HG02970 (cell line): ENCODE results near the gene SOBP.

ENCODE experiments used
- ATAC-seq: cut with Tn5 transposase; IDR thresholded peaks from one replicate; pipeline ENCODE4 v1.9.1; 2021; ENCODE audit warnings: mild to moderate bottlenecking, moderate library complexity, moderate number of reproducible peaks; ENCODE audit not compliant: unreplicated experiment, low FRiP score

Gene SOBP

DNA sequence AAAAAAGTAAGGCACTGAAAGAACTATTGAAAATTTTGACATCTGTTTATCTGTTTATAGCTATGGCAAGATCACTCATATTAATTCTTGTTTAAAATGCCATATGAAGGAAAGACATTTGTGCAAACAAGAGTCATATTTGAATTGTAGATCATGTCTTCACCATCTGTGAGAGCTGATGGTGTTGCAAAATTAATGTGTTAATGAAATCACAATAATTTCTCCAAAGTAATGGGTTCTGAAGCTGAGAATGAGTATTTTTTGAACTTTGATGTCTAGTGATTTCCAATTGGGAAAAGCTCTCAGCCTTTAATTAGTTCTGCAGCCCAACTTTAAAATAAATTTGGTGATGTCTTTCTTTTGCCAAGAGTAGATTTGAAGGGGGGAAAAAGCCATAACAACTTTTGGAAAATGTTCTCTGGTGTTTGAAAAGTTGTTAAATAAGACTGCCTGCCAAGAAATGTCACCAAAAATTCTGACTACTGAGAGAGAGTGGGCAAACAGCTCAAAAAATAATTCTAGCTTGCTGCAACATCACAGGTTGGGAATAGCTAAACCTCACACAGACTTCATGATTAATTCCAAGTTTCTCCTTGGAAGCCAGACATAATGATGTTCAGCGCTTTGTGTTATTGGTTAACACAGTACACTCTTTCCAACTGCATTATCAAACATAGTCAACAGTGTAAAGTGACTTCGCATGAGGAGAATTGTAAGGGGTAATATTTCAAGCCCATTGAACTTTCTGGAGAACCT is 142.6 kb downstream of the SOBP start:
- ATAC-seq: no peak

DNA sequence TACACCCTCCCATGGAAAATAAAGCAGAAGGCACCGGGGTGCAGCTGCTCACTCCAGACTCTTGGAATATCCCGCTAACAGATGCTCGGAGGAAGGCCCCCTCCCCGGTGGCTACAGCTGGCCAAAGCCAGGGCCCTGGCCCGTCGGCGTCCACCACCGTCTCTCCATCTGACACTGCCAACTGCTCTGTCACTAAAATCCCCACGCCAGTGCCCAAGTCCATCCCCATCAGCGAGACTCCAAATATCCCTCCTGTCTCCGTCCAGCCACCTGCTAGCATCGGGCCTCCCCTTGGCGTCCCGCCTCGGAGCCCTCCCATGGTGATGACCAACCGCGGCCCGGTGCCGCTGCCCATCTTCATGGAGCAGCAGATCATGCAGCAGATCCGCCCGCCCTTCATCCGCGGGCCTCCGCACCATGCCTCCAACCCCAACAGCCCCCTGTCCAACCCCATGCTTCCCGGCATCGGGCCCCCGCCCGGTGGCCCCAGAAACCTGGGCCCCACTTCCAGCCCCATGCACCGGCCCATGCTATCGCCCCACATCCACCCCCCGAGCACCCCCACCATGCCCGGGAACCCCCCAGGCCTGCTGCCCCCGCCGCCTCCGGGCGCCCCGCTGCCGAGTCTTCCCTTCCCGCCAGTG is 143.9 kb downstream of the SOBP start:
- ATAC-seq: no peak

DNA sequence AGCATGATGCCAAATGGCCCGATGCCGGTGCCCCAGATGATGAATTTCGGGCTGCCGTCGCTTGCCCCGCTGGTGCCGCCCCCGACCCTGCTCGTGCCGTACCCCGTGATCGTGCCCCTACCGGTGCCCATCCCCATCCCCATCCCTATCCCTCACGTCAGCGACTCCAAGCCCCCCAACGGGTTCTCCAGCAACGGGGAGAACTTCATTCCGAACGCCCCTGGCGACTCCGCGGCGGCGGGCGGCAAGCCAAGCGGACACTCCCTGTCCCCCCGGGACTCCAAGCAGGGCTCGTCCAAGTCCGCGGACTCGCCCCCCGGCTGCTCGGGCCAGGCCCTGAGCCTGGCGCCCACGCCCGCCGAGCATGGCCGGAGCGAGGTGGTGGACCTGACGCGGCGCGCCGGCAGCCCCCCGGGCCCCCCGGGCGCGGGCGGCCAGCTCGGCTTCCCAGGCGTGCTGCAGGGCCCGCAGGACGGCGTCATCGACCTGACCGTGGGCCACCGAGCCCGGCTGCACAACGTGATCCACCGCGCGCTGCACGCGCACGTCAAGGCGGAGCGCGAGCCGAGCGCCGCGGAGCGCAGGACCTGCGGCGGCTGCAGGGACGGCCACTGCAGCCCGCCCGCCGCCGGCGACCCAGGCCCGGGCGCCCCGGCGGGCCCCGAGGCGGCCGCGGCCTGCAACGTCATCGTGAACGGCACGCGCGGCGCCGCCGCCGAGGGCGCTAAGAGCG is 144.6 kb downstream of the SOBP start:
- ATAC-seq: no peak

DNA sequence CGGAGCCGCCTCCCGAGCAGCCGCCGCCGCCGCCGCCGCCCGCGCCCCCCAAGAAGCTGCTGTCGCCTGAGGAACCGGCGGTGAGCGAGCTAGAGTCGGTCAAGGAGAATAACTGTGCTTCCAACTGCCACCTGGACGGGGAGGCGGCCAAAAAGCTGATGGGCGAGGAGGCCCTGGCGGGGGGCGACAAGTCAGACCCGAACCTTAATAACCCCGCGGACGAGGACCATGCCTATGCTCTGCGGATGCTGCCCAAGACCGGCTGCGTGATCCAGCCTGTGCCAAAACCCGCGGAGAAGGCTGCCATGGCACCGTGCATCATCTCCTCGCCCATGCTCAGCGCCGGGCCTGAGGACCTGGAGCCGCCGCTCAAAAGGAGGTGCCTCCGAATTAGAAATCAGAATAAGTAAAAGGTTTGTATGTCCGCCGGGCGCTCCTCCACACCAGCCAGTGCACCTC is 145.2 kb downstream of the SOBP start:
- ATAC-seq: no peak

DNA sequence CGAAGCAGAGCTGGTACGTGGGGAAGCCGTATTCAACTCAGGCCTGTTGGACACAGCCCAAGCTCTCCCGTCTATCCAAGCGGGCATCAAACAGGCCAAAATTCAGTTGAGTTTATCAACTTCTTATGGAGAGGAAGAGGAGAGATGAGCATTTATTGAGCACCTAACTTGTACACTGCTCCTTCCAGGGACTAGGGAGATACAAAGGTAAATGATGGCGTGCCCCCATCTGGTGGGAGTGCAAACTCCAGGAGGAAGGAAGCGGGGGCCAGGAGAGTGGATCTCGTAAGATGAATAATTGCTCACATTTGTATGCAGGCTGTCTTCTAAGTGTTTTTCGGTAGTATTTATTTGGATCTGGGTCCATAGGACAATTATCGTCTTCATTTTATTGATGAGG is 146.6 kb downstream of the SOBP start:
- ATAC-seq: no peak

DNA sequence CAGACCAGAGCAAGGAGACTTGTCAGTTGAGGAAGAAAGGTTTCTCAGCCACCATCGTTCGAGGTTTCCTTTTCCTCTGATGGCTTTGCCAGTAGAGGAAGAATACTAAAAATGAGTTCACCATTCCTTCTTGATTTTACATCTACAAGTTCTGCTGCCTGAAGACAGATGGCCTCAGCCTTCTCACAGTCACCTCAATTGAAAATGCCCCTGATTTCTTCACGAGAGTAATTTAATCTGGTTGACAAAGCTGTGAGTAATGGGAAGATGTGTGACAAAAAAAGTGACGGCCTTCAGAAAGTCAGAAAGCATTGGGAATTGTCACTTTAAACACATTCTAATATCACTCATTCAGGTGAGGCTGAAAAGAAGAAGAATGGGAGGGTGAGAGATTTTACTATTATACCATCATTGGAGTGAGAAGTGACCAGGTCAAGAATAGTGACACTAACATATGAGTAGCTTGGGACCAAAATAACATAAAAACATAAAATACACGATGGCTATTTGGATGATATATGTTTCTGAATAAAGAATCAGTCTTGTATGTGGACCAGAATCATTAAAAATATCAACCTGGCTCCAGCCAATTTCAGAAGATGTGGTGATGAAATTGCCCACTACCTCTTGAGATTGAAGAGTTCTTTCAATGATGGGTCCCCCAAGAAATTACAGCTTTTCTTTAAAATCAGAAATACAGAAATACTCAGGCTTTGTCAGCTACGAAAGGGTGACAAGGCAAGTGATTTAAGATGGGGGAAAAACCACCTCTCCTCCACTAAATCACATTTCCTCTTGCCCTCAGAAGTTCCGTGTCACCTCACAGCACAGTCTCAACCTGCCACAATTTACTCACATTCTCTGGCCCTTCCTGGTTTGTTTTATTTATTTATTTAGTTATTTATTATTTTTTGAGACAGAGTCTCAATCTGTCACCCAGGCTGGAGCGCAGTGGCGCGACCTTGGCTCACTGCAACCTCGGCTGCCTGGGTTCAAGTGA is 147.7 kb downstream of the SOBP start:
- no peak for ATAC-seq

DNA sequence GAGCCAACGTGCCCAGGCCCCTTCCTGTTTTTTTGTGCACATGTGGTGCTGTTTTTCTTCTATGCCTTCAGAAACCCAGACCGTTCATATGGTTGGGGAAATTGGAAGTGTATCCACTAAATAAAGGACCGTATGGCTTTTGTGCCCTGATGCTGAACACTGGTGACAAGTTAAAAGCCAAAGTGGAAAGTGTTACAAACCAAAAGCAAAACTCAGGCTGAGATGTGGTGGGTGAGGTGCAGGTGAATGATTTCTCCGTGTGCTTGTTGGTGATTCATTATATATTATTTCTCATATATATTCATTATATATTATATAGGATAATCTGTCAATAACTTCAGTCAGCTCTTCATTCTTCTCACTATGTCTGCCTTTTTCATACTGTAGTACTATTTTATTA is 148.6 kb downstream of the SOBP start:
- ATAC-seq: no peak

DNA sequence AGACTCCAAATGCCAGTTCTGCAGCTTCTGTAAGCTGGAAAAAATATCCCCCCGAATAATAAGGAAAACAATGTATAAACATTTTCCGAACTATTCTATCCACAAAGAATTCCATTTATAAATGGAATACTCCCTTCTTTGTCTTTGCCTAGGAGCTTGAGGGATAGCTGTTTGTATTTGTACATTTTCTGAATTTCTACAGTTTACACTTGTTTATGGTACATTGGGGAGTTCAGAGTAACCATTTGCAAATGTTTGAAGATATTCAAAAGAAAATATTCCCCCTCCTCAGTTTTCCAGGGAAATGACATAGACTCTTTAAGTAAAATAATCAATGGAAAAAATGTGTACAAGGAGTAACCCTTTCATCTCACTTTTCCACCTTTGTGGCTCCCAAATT is 149.6 kb downstream of the SOBP start:
- ATAC-seq: no peak

DNA sequence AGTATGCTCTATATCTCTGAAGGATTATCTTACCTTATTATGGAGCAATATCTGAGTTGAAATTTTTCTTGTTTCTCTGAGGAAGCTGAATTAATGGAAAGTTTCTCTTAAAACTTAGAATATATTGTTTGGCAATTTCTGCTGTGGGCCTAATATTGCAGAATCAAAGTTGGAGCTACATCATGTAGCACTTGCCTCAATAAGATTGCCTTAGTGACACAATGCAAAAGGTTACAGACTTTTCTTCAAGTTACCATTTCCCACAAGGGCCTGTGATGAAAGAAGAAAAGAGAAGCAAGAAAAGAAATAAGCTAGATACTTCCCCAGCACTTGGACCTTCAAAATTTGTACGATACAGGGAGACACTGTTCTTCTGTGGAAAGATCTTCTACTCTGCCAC is 151.2 kb downstream of the SOBP start:
- ATAC-seq: no peak

DNA sequence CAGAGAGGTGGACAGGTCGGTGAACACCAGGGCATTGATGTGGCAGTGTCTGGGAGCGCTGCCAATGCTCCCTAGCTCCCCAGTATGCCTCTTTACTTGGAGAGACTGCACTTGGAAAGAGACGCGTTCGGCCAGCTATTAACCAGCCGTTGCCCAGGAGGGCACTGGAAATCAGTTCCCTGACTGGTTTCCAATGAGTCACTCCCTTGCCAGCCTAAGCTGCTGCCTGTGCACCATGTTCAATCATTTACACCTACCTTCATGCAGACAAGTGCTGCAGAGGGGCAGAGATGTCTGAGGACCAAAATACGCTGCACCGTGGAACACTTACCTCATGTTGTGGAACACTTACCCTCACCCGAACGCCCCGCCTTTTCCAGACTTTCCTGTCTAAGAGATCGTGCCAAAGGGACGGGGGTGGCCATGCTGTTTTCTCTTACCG is 151.6 kb downstream of the SOBP start:
- no peak for ATAC-seq

DNA sequence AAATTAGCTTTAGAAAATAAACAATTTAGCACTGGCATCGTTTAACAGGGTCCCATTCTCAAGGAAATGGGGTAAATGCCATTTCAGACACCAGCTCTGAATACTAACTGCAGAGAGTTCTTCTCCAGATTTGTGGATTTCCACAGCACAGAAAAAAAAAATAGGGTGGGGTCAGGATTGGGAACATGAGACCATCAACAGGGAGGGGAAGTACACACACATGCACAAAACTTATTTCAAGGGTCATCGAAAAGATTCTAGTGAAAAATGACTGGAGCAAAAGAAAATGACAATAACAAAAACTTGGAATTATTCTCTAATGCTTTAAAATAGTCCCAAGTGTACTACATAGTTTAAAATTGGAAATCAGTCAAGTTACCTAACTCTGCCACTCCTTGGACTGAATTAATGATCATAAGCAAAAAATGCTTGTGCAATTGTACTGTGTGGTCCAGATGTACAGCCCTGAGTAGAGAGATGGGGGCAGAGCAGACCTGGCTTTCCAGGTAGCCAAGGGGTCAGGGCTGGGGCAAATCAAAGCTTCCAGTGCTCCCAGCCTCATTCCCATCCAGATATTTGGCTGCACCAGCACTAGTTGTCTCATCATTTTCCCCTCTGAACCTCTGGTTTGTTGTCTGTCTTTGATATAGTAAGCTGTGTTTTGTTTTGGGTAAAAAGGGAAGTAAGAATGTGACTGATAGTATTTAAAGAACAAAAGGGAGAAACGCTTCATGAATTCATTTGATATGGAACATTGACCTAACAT is 152.4 kb downstream of the SOBP start:
- ATAC-seq: no peak

DNA sequence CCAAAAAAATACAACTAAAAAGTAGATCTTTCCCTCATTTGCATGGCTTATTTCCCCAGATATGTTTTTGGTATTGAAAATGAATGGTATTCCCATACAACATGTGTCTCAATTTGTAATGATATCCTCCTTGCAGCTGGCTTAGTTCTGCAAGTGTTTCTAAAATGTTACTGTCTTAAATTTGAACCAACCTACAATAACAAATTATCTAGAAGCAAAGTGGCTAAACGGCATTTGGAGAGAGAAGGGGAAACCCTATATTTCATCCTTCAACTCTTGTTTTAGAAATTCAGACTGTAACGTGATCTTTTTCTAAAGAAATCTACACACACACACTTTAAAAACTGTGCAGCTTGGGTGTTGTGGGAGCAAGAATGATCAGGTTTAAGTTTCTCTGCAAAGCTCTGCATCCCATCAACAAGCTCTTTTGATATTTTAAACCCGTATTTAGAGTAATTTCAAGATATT is 153.0 kb downstream of the SOBP start:
- ATAC-seq: no peak

DNA sequence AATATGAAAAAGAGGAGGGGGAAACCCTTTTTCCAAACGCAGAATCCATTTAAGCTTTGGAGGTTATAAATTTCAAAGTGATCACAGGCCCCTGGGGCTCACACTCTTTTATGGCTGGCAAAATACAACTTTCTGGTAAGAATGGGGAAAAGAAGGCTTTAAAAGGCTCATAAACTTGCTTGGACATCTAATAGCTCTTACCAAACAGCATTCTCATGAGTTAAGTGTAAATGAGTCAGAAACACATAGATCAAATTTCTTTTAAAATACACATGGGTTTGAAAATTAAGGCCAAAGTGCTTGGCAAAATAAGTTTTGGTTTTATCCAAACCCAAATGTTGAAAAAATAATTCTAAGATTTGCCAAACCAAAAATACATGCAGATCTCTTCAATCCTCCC is 154.6 kb downstream of the SOBP start:
- ATAC-seq: no peak

DNA sequence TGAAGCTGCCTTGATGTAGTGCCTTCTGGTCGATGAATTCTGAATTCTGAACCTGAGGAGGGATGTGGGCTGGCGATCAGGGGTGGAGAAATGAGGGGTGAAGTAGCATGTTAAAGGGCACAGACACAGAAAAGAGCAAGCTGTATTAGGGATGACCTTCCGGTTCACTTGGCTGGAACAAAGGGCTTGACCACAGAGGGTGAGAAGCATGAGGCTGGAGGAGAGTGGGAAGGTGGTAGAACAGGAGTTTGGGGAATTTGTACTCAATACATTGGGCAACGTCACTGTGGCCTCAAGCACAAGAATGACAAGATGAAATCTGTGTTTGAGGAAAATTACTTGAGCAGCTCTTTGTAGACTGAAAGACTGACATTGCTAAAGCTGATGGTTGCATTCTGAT is 155.8 kb downstream of the SOBP start:
- no peak for ATAC-seq

DNA sequence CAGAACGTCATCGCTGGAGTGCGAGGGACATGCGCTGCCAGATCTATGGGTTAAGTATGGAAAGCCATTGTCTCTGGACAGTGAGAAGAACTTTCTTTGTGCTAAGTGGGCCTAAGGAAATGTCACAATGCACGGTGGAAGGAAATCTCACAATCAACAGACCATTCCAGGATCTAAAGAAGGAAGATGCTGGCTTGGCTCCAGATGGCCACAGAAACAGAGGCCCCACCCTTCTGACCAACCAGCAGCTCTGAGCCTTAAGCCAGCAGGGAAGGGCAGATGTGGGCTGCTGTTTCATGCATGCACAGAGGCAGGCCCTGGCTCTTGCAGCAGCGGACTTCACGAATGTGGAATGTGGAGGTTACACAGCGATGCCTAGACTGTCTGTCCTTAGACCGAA is 156.3 kb downstream of the SOBP start:
- ATAC-seq: no peak

DNA sequence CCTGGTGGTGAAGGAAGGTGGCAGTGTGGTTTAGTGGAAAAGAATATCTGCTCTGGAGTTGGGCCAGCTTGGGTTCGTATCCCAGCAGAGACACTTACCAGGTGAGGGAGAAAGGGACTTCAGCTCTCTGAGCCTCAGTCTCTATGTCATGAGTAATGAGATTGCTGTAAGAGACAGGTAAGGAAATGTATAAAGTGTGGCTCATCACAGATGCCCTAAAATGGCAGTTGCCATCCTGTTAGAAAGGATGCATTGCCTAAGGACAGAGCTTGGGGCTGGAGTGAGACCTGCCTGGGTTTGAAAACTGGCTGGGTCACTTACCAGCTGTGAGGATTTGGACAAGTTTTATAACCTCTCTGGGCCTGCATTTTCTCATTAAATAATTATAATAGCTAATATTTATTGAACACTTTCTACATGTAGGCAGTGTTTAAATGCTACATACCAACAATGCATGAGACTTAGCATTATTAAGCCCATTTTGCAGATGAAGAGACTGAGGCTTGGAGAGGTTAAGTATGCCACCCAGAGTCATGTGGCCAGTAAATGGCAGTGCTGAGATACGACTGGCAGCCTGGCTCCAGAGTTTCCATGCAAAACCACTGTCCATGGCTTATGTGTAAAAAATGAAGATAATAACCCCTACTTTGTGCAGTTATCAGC is 157.0 kb downstream of the SOBP start:
- ATAC-seq: no peak

DNA sequence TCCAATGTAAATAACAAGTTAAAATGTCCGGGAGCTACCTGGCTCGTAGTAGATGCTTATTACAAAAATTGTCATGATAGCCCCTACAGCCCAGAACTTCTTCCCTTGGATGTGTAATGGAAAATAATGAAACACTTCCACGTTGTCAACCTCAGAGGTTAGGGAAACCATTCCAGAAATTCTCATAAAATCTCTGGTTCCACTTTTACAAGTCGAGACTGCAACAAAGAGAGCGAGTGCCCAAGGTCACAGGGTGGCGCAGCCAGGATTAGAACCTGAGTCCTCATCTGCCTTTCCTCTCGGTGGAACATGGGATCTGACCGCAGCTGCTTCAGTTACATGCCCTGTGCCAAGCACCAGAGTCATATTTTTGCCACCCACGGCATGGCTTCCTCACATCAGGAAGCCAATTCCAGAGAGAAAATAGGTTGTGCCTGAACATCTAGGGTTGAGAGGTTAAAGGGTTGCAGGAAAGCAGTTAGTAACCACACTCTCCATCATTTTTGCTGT is 157.6 kb downstream of the SOBP start:
- ATAC-seq: no peak

DNA sequence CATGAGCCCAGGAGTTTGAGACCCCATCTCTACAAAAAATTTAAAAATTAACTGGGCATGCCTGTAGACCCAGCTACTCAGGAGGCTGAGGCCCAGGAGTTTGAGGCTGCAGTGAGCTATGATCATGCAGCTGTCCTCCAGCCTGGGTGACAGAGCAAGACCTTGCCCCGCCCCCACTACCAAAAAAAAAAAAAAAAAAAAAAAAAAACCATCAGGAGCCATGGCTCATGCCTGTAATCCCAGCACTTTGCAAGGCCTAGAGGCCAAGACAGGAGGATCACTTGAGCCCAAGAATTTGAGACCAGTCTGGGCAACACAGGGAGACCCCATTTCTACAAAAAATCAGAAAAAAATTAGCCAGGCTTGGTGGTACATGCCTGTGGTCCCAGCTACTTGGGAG is 159.1 kb downstream of the SOBP start:
- ATAC-seq: no peak
